HG03108 (cell line): ENCODE measurements around the gene AP1G2.
"Not testable (repeated sequence)": the region's sequence is repeated elsewhere in the genome, so short reads cannot be mapped to it uniquely, and the experiment has no call there.

Source experiments
- ATAC-seq: cut with Tn5 transposase; IDR thresholded peaks from one replicate; pipeline ENCODE4 v1.9.1; 2021; ENCODE audit warnings: moderate library complexity; ENCODE audit not compliant: unreplicated experiment

Gene AP1G2

GRCh38 chr14:23542261-23542660, 25.3 kb downstream of the AP1G2 start:
- no peak for ATAC-seq

- no peak for ATAC-seq
These were observed 27.5 kb downstream of the AP1G2 start for GRCh38 chr14:23540141-23540469.

GRCh38 chr14:23539248-23540140, 28.1 kb downstream of the AP1G2 start:
- no peak for ATAC-seq

- no peak for ATAC-seq
These were observed 28.8 kb downstream of the AP1G2 start for GRCh38 chr14:23538785-23539184.

GRCh38 chr14:23538050-23538718, 29.4 kb downstream of the AP1G2 start:
- ATAC-seq: no peak

GRCh38 chr14:23537351-23538049, 30.1 kb downstream of the AP1G2 start:
- no peak for ATAC-seq

- ATAC-seq: not testable (repeated sequence)
These were observed 30.7 kb downstream of the AP1G2 start for GRCh38 chr14:23536906-23537305.

GRCh38 chr14:23536494-23536893, 31.1 kb downstream of the AP1G2 start:
- ATAC-seq: no peak

GRCh38 chr14:23535943-23536342, 31.6 kb downstream of the AP1G2 start:
- no peak for ATAC-seq

GRCh38 chr14:23533652-23534435, 33.7 kb downstream of the AP1G2 start:
- ATAC-seq: no peak

- no peak for ATAC-seq
These were observed 34.9 kb downstream of the AP1G2 start for GRCh38 chr14:23532658-23533057.

- no peak for ATAC-seq
These were observed 36.2 kb downstream of the AP1G2 start for GRCh38 chr14:23531391-23531790.

GRCh38 chr14:23530375-23531055, 37.1 kb downstream of the AP1G2 start:
- no peak for ATAC-seq

GRCh38 chr14:23529016-23529415, 38.6 kb downstream of the AP1G2 start:
- no peak for ATAC-seq

GRCh38 chr14:23528555-23528954, 39.0 kb downstream of the AP1G2 start:
- ATAC-seq: no peak

- ATAC-seq: no peak
These were observed 42.0 kb downstream of the AP1G2 start for GRCh38 chr14:23525611-23526010.

- ATAC-seq: no peak
These were observed 42.6 kb downstream of the AP1G2 start for GRCh38 chr14:23524954-23525353.

- no peak for ATAC-seq
These were observed 44.2 kb downstream of the AP1G2 start for GRCh38 chr14:23523229-23524016.

GRCh38 chr14:23522643-23523198, 44.9 kb downstream of the AP1G2 start:
- ATAC-seq: no peak
